ENCODE results near the gene ZNF384. TPM values are rescaled to one million over a fixed set of nuclear protein-coding genes. Genes with fewer than 3 reads are reported as not detected.

ZNF384 gene
- total RNA-seq, 1 experiment from 2014 or later: 63.8 TPM

GRCh38 chr12:6620885-6621274, 68.3 kb downstream of the ZNF384 start:
- peak overlapping the region; percentile 20; the same call in 1 of the 2 replicates for H3K4me3 Mint-ChIP-seq
- ATAC-seq: no peak

More at GRCh38 chr12:6620885-6621274, 68.3 kb downstream of the ZNF384 start:
- Mint-ChIP-seq H3K9me3 (no peaks in the 10 kb centered on the region), H3K36me3 (no peaks in the 10 kb centered on the region), H3K27me3 (ENCODE audit: low read depth) (peaks cover 34% of the 10 kb centered on the region), H3K27ac (no peak overlapping the region), H3K4me1 (peaks cover 4% of the 10 kb centered on the region; the same call in 1 of the 2 replicates)
- TF ChIP-seq NFE2L1 (CRISPR knock-in tag; IDR thresholded peaks at IDR 0.05) (no peak), MAX (CRISPR knock-in tag; IDR thresholded peaks at IDR 0.05) (no peak), IRF1 (CRISPR knock-in tag; IDR thresholded peaks at IDR 0.05) (no peak), ATF6 (CRISPR knock-in tag; IDR thresholded peaks at IDR 0.05) (no peak), HMGXB4 (CRISPR knock-in tag; IDR thresholded peaks at IDR 0.05) (no peak), ZNF219 (CRISPR knock-in tag; IDR thresholded peaks at IDR 0.05; ENCODE audit: borderline replicate concordance) (no peak), FOXP1 (CRISPR knock-in tag; IDR thresholded peaks at IDR 0.05; ENCODE audit: borderline replicate concordance) (no peak), ZNF281 (CRISPR knock-in tag; IDR thresholded peaks at IDR 0.05) (no peak), NR1H2 (CRISPR knock-in tag; IDR thresholded peaks at IDR 0.05) (no peak), ZNF263 (CRISPR knock-in tag; IDR thresholded peaks at IDR 0.05; ENCODE audit: low read depth) (no peak), NFATC4 (CRISPR knock-in tag; IDR thresholded peaks at IDR 0.05) (no peak), ZNF532 (CRISPR knock-in tag; IDR thresholded peaks at IDR 0.05; ENCODE audit: borderline replicate concordance) (no peak), E2F4 (CRISPR knock-in tag; IDR thresholded peaks at IDR 0.05; ENCODE audit: borderline replicate concordance, low read depth) (no peak), ZNF512 (CRISPR knock-in tag; IDR thresholded peaks at IDR 0.05; ENCODE audit: borderline replicate concordance) (no peak), TCF7 (CRISPR knock-in tag; IDR thresholded peaks at IDR 0.05; ENCODE audit: low read depth) (no peak), ERG (CRISPR knock-in tag; IDR thresholded peaks at IDR 0.05) (no peak)
- no peak for DNase-seq (ENCODE audit: low spot score)
- POLR2A ChIA-PET: interaction anchor here (1.1 to 1.4 kb wide), 4 partner anchors 24 to 252 kb away, joined by 3 to 4 read pairs (median 3); partner anchors contain the start of genes ACRBP and SPSB2
- CTCF ChIA-PET: interaction anchor here (0.8 to 6.7 kb wide), 34 partner anchors 8 to 314 kb away, joined by 3 to 111 read pairs (median 5); partner anchors contain the start of genes ACRBP, COPS7A, LPAR5 and PTMS
